GM12878 (cell line): ENCODE results near the gene MILR1.

Experiments used
- EZH2 ChIP-seq: IDR thresholded peaks from 2 replicates; pipeline ENCODE4 v1.6.1; 2012; ENCODE audit warnings: low read depth, mild to moderate bottlenecking, control low read depth, inconsistent platforms, low read length, borderline replicate concordance; ENCODE audit not compliant: control insufficient read depth
- IRF3 ChIP-seq: fragments of 450-650 bp; IDR thresholded peaks from 2 replicates; pipeline ENCODE4 v1.6.1; 2014; ENCODE audit warnings: mild to moderate bottlenecking
- NFIC ChIP-seq: IDR thresholded peaks from 2 replicates; pipeline ENCODE4 v1.6.1; 2012; ENCODE audit warnings: low read depth, mild to moderate bottlenecking, inconsistent platforms, low read length, moderate library complexity
- NR2C2 ChIP-seq: IDR thresholded peaks from 2 replicates; pipeline ENCODE4 v1.6.1; 2011; ENCODE audit warnings: borderline replicate concordance, low read depth; ENCODE audit not compliant: control insufficient read depth, insufficient read length
- NRF1 ChIP-seq: conservative IDR thresholded peaks from 2 replicates; pipeline ENCODE4 v1.6.1; 2011; ENCODE audit warnings: mild to moderate bottlenecking, low read depth, low read length, improper control_type of control experiment
- RAD21 ChIP-seq: IDR thresholded peaks from 2 replicates; pipeline ENCODE4 v1.6.1; 2011; ENCODE audit warnings: mild to moderate bottlenecking, low read depth, low read length, moderate library complexity; ENCODE audit not compliant: insufficient read depth
- ZBTB33 ChIP-seq: fragments of 450-650 bp; IDR thresholded peaks from 2 replicates; pipeline ENCODE4 v1.6.1; 2017; ENCODE audit warnings: mild to moderate bottlenecking
- ZSCAN29 ChIP-seq: fragments of 450-650 bp; IDR thresholded peaks from 2 replicates; pipeline ENCODE4 v1.6.1; 2017; ENCODE audit warnings: mild to moderate bottlenecking, moderate library complexity
- TF ChIP-seq, protein P1 (sequence below): fragments of 450-650 bp; IDR thresholded peaks from 2 replicates; pipeline ENCODE4 v1.6.1; 2017; ENCODE audit warnings: low read depth, mild to moderate bottlenecking, moderate library complexity

- no peak for TF ChIP-seq NFIC
- TF ChIP-seq RAD21 = no peak
- no peak for TF ChIP-seq EZH2
- no peak for TF ChIP-seq NRF1
- TF ChIP-seq ZSCAN29 = no peak
- no peak for TF ChIP-seq ZBTB33
- TF ChIP-seq, protein P1, sequence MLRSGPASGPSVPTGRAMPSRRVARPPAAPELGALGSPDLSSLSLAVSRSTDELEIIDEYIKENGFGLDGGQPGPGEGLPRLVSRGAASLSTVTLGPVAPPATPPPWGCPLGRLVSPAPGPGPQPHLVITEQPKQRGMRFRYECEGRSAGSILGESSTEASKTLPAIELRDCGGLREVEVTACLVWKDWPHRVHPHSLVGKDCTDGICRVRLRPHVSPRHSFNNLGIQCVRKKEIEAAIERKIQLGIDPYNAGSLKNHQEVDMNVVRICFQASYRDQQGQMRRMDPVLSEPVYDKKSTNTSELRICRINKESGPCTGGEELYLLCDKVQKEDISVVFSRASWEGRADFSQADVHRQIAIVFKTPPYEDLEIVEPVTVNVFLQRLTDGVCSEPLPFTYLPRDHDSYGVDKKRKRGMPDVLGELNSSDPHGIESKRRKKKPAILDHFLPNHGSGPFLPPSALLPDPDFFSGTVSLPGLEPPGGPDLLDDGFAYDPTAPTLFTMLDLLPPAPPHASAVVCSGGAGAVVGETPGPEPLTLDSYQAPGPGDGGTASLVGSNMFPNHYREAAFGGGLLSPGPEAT = no peak
- TF ChIP-seq IRF3 = no peak
- TF ChIP-seq NR2C2 = no peak
Observed at GRCh38 chr17:64492481-64493109, 43.7 kb downstream of the MILR1 start.
